SK-N-SH (cell line): Measurements from ENCODE around the gene HBG1. TPM values are rescaled to one million over a fixed set of nuclear protein-coding genes. Genes with fewer than 3 reads are reported as not detected.

Experiments used
- CTCF ChIA-PET: fragments of 300-600, 350-600 bp; formaldehyde crosslinking; extraction: SDS; loops from one replicate; lab custom pipeline; 2021; lab: Yijun Ruan, JAX
- POLR2A ChIA-PET: fragments of 350-600 bp; sonication (Branson Sonifier 250); formaldehyde crosslinking; extraction: SDS; loops from one replicate; lab custom pipeline; 2020; ENCODE audit warnings: antibody characterized with exemption, inconsistent platforms; lab: Yijun Ruan, JAX
- DNase-seq: peaks from one replicate; pipeline ENCODE4 v3.0.0; 2012
- H2AFZ ChIP-seq: fragments of 200-600 bp; sonication (generic); 2 replicates; pipeline ENCODE4 v1.8.1; 2016; ENCODE audit warnings: antibody characterized with exemption, mild to moderate bottlenecking, low read depth
- H3F3A ChIP-seq: fragments of 200-600 bp; sonication (generic); replicated peaks from 2 replicates; pipeline ENCODE3; 2016; ENCODE audit warnings: antibody characterized with exemption, mild to moderate bottlenecking; ENCODE audit not compliant: insufficient read depth
- H3K27ac ChIP-seq, 2 experiments: fragments of 200-500 bp in 1 of 2; fragments of 200-600 bp in 1 of 2; sonication (Bioruptor generic) in 1 of 2; sonication (generic), shearing (Covaris generic) in 1 of 2; 2 replicates each; pipeline versions ENCODE4 v1.5.1 to v1.6.1; 2014 to 2016; ENCODE audit warnings: low read depth in 2 of 2, inconsistent platforms in 1 of 2, low read length in 1 of 2, mild to moderate bottlenecking in 1 of 2, mixed read lengths in 1 of 2
- H3K27me3 ChIP-seq: fragments of 200-600 bp; sonication (generic), shearing (Covaris generic); 2 replicates; pipeline ENCODE4 v1.6.1; 2016; ENCODE audit warnings: mixed run types; ENCODE audit not compliant: insufficient read depth
- H3K36me3 ChIP-seq, 2 experiments: fragments of 200-500 bp in 1 of 2; fragments of 200-600 bp in 1 of 2; sonication (Bioruptor generic) in 1 of 2; sonication (generic) in 1 of 2; replicated peaks in 1 of 2; 2 replicates each; pipeline versions ENCODE3 to v1.5.1; 2014 to 2016; ENCODE audit warnings: low read length in 1 of 2, mild to moderate bottlenecking in 1 of 2; ENCODE audit not compliant: insufficient read depth in 2 of 2, control insufficient read depth in 1 of 2
- H3K4me1 ChIP-seq, 2 experiments: fragments of 200-500 bp in 1 of 2; fragments of 200-600 bp in 1 of 2; sonication (Bioruptor generic) in 1 of 2; sonication (generic), shearing (Covaris generic) in 1 of 2; 2 replicates each; pipeline versions ENCODE4 v1.5.1 to v1.6.1; 2014 to 2016; ENCODE audit warnings: low read depth in 1 of 2, low read length in 1 of 2, mixed run types in 1 of 2; ENCODE audit not compliant: insufficient read depth in 2 of 2, control insufficient read depth in 1 of 2
- H3K4me2 ChIP-seq: fragments of 200-600 bp; sonication (generic), shearing (Covaris generic); 2 replicates; pipeline ENCODE4 v1.6.1; 2017; ENCODE audit warnings: mixed run types
- H3K4me3 ChIP-seq, 2 experiments: fragments of 200-500 bp in 1 of 2; fragments of 200-600 bp in 1 of 2; sonication (Bioruptor generic) in 1 of 2; sonication (generic), shearing (Covaris generic) in 1 of 2; 2 replicates each; pipeline versions ENCODE4 v1.5.1 to v1.8.1; 2014 to 2016; ENCODE audit warnings: low read depth in 2 of 2, inconsistent platforms in 1 of 2, low read length in 1 of 2, mild to moderate bottlenecking in 1 of 2, mixed read lengths in 1 of 2, moderate library complexity in 1 of 2
- H3K79me2 ChIP-seq: fragments of 200-600 bp; sonication (generic); 2 replicates; pipeline ENCODE4 v1.8.1; 2017; ENCODE audit warnings: mild to moderate bottlenecking; ENCODE audit not compliant: insufficient read depth
- H3K9ac ChIP-seq: fragments of 200-600 bp; sonication (generic); 2 replicates; pipeline ENCODE4 v1.6.1; 2017; ENCODE audit warnings: mixed run types
- H3K9me2 ChIP-seq: fragments of 200-600 bp; sonication (generic); 2 replicates; pipeline ENCODE4 v1.6.1; 2017; ENCODE audit warnings: mixed run types
- H3K9me3 ChIP-seq: fragments of 200-600 bp; sonication (generic); 2 replicates; pipeline ENCODE4 v1.6.1; 2017; ENCODE audit warnings: mixed run types, mild to moderate bottlenecking, moderate library complexity
- H4K20me1 ChIP-seq: fragments of 200-600 bp; sonication (generic); 2 replicates; pipeline ENCODE4 v1.6.1; 2017; ENCODE audit warnings: mild to moderate bottlenecking, mixed run types; ENCODE audit not compliant: insufficient read depth
- CTCF ChIP-seq: fragments of 200-600 bp; sonication (generic); IDR thresholded peaks from 2 replicates; pipeline ENCODE4 v1.6.1; 2017; ENCODE audit warnings: antibody characterized with exemption, mild to moderate bottlenecking, moderate library complexity
- FOXJ3 ChIP-seq: sonication (generic); formaldehyde crosslinking; IDR thresholded peaks from 2 replicates; pipeline ENCODE4 v1.5.1; 2020; ENCODE audit warnings: mild to moderate bottlenecking, missing genetic modification reagents
- IRF3 ChIP-seq: fragments of 150-350 bp; IDR thresholded peaks from 2 replicates; pipeline ENCODE4 v1.6.1; 2016; ENCODE audit warnings: mild to moderate bottlenecking, low read depth, low read length
- JUND ChIP-seq: IDR thresholded peaks from 2 replicates; pipeline ENCODE4 v1.4.0; 2012
- MXI1 ChIP-seq: IDR thresholded peaks from 2 replicates; pipeline ENCODE4 v1.6.1; 2012; ENCODE audit warnings: mild to moderate bottlenecking, low read depth, low read length, improper control_type of control experiment
- NRF1 ChIP-seq: IDR thresholded peaks from 2 replicates; pipeline ENCODE4 v1.6.1; 2012; ENCODE audit warnings: low read depth, mild to moderate bottlenecking, low read length
- RAD21 ChIP-seq: IDR thresholded peaks from 2 replicates; pipeline ENCODE4 v1.6.1; 2012; ENCODE audit warnings: mild to moderate bottlenecking, low read length
- RCOR1 ChIP-seq: fragments of 150-350 bp; IDR thresholded peaks from 2 replicates; pipeline ENCODE4 v1.6.1; 2017; ENCODE audit warnings: antibody characterized with exemption, low read length
- REST ChIP-seq: IDR thresholded peaks from 2 replicates; pipeline ENCODE4 v1.6.1; 2012; ENCODE audit warnings: mild to moderate bottlenecking, low read depth, low read length, moderate library complexity
- RFX5 ChIP-seq: IDR thresholded peaks from 2 replicates; pipeline ENCODE4 v1.6.1; 2012; ENCODE audit warnings: mild to moderate bottlenecking, improper control_type of control experiment, low read length
- SIN3A ChIP-seq: IDR thresholded peaks from 2 replicates; pipeline ENCODE4 v1.6.1; 2012; ENCODE audit warnings: low read depth, mild to moderate bottlenecking, low read length, moderate library complexity, borderline replicate concordance
- SMC3 ChIP-seq: IDR thresholded peaks from 2 replicates; pipeline ENCODE4 v1.6.1; 2012; ENCODE audit warnings: low read depth, low read length, improper control_type of control experiment
- TAF1 ChIP-seq: IDR thresholded peaks from 2 replicates; pipeline ENCODE4 v1.6.1; 2012; ENCODE audit warnings: low read depth, mild to moderate bottlenecking, low read length, moderate library complexity, borderline replicate concordance
- TCF12 ChIP-seq: IDR thresholded peaks from 2 replicates; pipeline ENCODE4 v1.4.0; 2012
- USF2 ChIP-seq: fragments of 150-350 bp; IDR thresholded peaks from 2 replicates; pipeline ENCODE4 v1.6.1; 2017; ENCODE audit warnings: antibody characterized with exemption, low read length, low read depth, borderline replicate concordance
- WGBS: methylation state at CpG from one replicate; pipeline ENCODE4 v1.1.6; 2017; ENCODE audit warnings: low lambda C conversion rate; 5-methylcytosine and 5-hydroxymethylcytosine counted together
- polyA plus RNA-seq, 3 experiments: library from polyadenylated mRNA; depleted of rRNA; stranded (reverse); fragments of >200 nt; gene quantifications; 2 replicates each; pipeline ENCODE4 v1.2.3, GENCODE V29; 2012

Gene HBG1
- polyA plus RNA-seq, 1 of the 3 experiments (the other 2 are of a cell fraction): not detected

GRCh38 chr11:5204787-5205186 lies 44.9 kb downstream of the HBG1 start:
- DNase-seq: peak; percentile 10
- H3K4me2 ChIP-seq: no peak overlapping the region
- H3K36me3 ChIP-seq: no peaks in the 10 kb centered on the region
- 0% methylated on average over 1 of the region's 1 CpG for WGBS
- peak; percentile 59 for TF ChIP-seq SMC3
- TF ChIP-seq CTCF: peak; percentile 71
- no peak for TF ChIP-seq SIN3A
- peak; percentile 66 for TF ChIP-seq RAD21
- TF ChIP-seq, all 33 proteins: peak for 3
- Histone ChIP-seq H2AFZ (no peak overlapping the region), H3F3A (no peaks in the 10 kb centered on the region), H3K79me2 (no peaks in the 10 kb centered on the region), H3K27ac (no peak overlapping the region), H3K9me2 (no peaks in the 10 kb centered on the region), H3K9me3 (no peaks in the 10 kb centered on the region), H3K4me1 (no peaks in the 10 kb centered on the region), H4K20me1 (no peaks in the 10 kb centered on the region), H3K4me3 (no peak overlapping the region), H3K9ac (no peak overlapping the region), H3K27me3 (peaks cover 6% of the 10 kb centered on the region; the same call in 1 of the 2 replicates)
- CTCF ChIA-PET: interaction anchor here (1.6 kb wide), 1 partner anchor 175 kb away, joined by 4 read pairs; no protein-coding TSS in a partner anchor
- POLR2A ChIA-PET: no interaction called here

- Histone ChIP-seq H3K27me3 (peaks cover 6% of the 10 kb centered on the region; the same call in 1 of the 2 replicates), H3K9ac (no peak overlapping the region), H3K4me3 (no peak overlapping the region), H4K20me1 (no peaks in the 10 kb centered on the region), H3F3A (no peaks in the 10 kb centered on the region), H3K79me2 (no peaks in the 10 kb centered on the region), H3K36me3 (no peaks in the 10 kb centered on the region), H3K9me2 (no peaks in the 10 kb centered on the region), H3K4me2 (no peak overlapping the region)
- POLR2A ChIA-PET: no interaction called here
- TF ChIP-seq RFX5: no peak
- TF ChIP-seq MXI1: no peak
- TF ChIP-seq, all 33 proteins: peak for 0
- Histone ChIP-seq H3K9me3 (no peaks in the 10 kb centered on the region), H3K27ac (no peak overlapping the region), H2AFZ (no peak overlapping the region), H3K4me1 (no peaks in the 10 kb centered on the region)
- 2% methylated on average over 2 of the region's 2 CpGs for WGBS
- CTCF ChIA-PET: interaction anchor here (1.6 kb wide), 1 partner anchor 177 kb away, joined by 4 read pairs; no protein-coding TSS in a partner anchor
- no peak for DNase-seq
Observed at GRCh38 chr11:5203366-5203765, 46.3 kb downstream of the HBG1 start.

- no peaks in the 10 kb centered on the region for H4K20me1 ChIP-seq
- H3K27me3 ChIP-seq: peaks cover 6% of the 10 kb centered on the region; the same call in 1 of the 2 replicates
- WGBS: 0% methylated on average over 1 of the region's 1 CpG
- no peaks in the 10 kb centered on the region for H3K9me3 ChIP-seq
- no peak within 1 kb of the TSS for H3K4me3 ChIP-seq
- no peaks in the 10 kb centered on the region for H3K36me3 ChIP-seq
- H3K4me1 ChIP-seq: no peaks in the 10 kb centered on the region
- H3F3A ChIP-seq: no peaks in the 10 kb centered on the region
- DNase-seq: no peak
- ChIA-PET CTCF (no interaction called here), POLR2A (no interaction called here)
- H3K27ac ChIP-seq: no peak within 1 kb of the TSS
- H2AFZ ChIP-seq: no peak within 1 kb of the TSS
- no peak within 1 kb of the TSS for H3K4me2 ChIP-seq
- no peak within 1 kb of the TSS for H3K9ac ChIP-seq
- no peaks in the 10 kb centered on the region for H3K79me2 ChIP-seq
- no peaks in the 10 kb centered on the region for H3K9me2 ChIP-seq
- TF ChIP-seq SIN3A: no peak
- no peak for TF ChIP-seq FOXJ3 (CRISPR knock-in tag)
- TF ChIP-seq TAF1: no peak
- no peak for TF ChIP-seq REST
- TF ChIP-seq USF2: no peak
- no peak for TF ChIP-seq TCF12
- no peak for TF ChIP-seq NRF1
- TF ChIP-seq IRF3: no peak
- TF ChIP-seq RCOR1: no peak
- no peak for TF ChIP-seq JUND
Observed at GRCh38 chr11:5200582-5200981, 49.1 kb downstream of the HBG1 start, which contains the start of gene OR51V1. Gene OR51V1 (minus strand): TSS chr11:5200682. CDS start chr11:5200682, 0 bp downstream.
